K562 (cell line): ENCODE results near the gene NDC1.

Experiments used
- ATF7 ChIP-seq: fragments of 450-650 bp; IDR thresholded peaks from 2 replicates; pipeline ENCODE4 v1.7.1; 2014; ENCODE audit warnings: mild to moderate bottlenecking, moderate library complexity
- CTCF ChIP-seq, 3 experiments: IDR thresholded peaks in 2 of 3; conservative IDR thresholded peaks in 1 of 3; 2 replicates each; pipeline ENCODE4 v1.5.1; 2011 to 2012; ENCODE audit warnings: low read length in 3 of 3, mild to moderate bottlenecking in 3 of 3, control low read depth in 2 of 3, improper control_type of control experiment in 1 of 3, inconsistent platforms in 1 of 3, low read depth in 1 of 3, mixed read lengths in 1 of 3, moderate library complexity in 1 of 3; ENCODE audit not compliant: insufficient read depth in 2 of 3
- JUN ChIP-seq, 2 experiments: sonication (generic) in 1 of 2; formaldehyde crosslinking in 1 of 2; IDR thresholded peaks; 2 replicates each; pipeline versions ENCODE4 v1.6.1 to v1.8.0; 2012 to 2022; ENCODE audit warnings: borderline replicate concordance in 2 of 2, mild to moderate bottlenecking in 2 of 2, improper control_type of control experiment in 1 of 2, low read depth in 1 of 2, low read length in 1 of 2, missing genetic modification reagents in 1 of 2
- LARP7 ChIP-seq: fragments of 450-650 bp; IDR thresholded peaks from 2 replicates; pipeline ENCODE4 v1.6.1; 2016
- MYC ChIP-seq, 2 experiments: fragments of 250-450 bp in 1 of 2; sonication (Bioruptor Pico) in 1 of 2; IDR thresholded peaks; 2 replicates each; pipeline versions ENCODE4 v1.5.1 to v1.6.1; 2012 to 2021; ENCODE audit warnings: low read depth in 2 of 2, borderline replicate concordance in 1 of 2, improper control_type of control experiment in 1 of 2, low read length in 1 of 2, mild to moderate bottlenecking in 1 of 2, moderate library complexity in 1 of 2
- NFXL1 ChIP-seq: fragments of 450-650 bp; formaldehyde crosslinking; IDR thresholded peaks from 2 replicates; pipeline ENCODE4 v1.4.0; 2021; ENCODE audit warnings: mild to moderate bottlenecking
- NRF1 ChIP-seq, 2 experiments: fragments of 450-650 bp; IDR thresholded peaks in 1 of 2; conservative IDR thresholded peaks in 1 of 2; 2 replicates each; pipeline ENCODE4 v1.6.1; 2014; ENCODE audit warnings: mild to moderate bottlenecking in 2 of 2
- STAT5B ChIP-seq: fragments of 250-450 bp; sonication (Bioruptor Pico); IDR thresholded peaks from 2 replicates; pipeline ENCODE4 v1.8.0; 2021; ENCODE audit warnings: mild to moderate bottlenecking, inconsistent platforms
- TOE1 ChIP-seq, 2 experiments: fragments of 450-650 bp in 1 of 2; sonication (generic) in 1 of 2; formaldehyde crosslinking in 1 of 2; IDR thresholded peaks; 2 replicates each; pipeline versions ENCODE4 v1.7.1 to v1.8.0; 2016 to 2022; ENCODE audit warnings: borderline replicate concordance in 2 of 2, mild to moderate bottlenecking in 2 of 2, antibody characterized with exemption in 1 of 2, inconsistent platforms in 1 of 2, low read depth in 1 of 2, missing genetic modification reagents in 1 of 2, moderate library complexity in 1 of 2
- ZFPM2 ChIP-seq: fragments of 250-450 bp; sonication (Bioruptor Pico); IDR thresholded peaks from 2 replicates; pipeline ENCODE4 v1.5.1; 2022; ENCODE audit warnings: mild to moderate bottlenecking
- ZHX1 ChIP-seq: fragments of 150-350 bp; conservative IDR thresholded peaks from 2 replicates; pipeline ENCODE4 v1.6.1; 2014; ENCODE audit warnings: low read length
- ZNF695 ChIP-seq: fragments of 450-650 bp; formaldehyde crosslinking; IDR thresholded peaks from 2 replicates; pipeline ENCODE4 v1.4.0; 2020; ENCODE audit warnings: mild to moderate bottlenecking, moderate library complexity
- ZNF79 ChIP-seq: fragments of 250-450 bp; sonication (Bioruptor Pico); IDR thresholded peaks from 2 replicates; pipeline ENCODE4 v1.4.0; 2020; ENCODE audit warnings: low read depth, mild to moderate bottlenecking, moderate library complexity

GRCh38 chr1:53804181-53804580 is 33.9 kb downstream of the NDC1 start:
- TF ChIP-seq STAT5B (CRISPR knock-in tag): no peak
- TF ChIP-seq LARP7: no peak
- no peak for TF ChIP-seq NFXL1 (CRISPR knock-in tag)
- TF ChIP-seq MYC (IDR thresholded peaks at IDR 0.05; ENCODE audit: low read depth, low read length): no peak
- no peak for TF ChIP-seq MYC (CRISPR knock-in tag; IDR thresholded peaks at IDR 0.05; ENCODE audit: borderline replicate concordance, low read depth)
- TF ChIP-seq ZHX1: no peak
- no peak for TF ChIP-seq CTCF (IDR thresholded peaks at IDR 0.05 in 2 of 3, conservative IDR thresholded peaks at IDR 0.05 in 1 of 3; ENCODE audit: insufficient read depth in 2 of 3, low read depth in 1 of 3, low read length in 3 of 3)
- no peak for TF ChIP-seq ZFPM2 (CRISPR knock-in tag)
- no peak for TF ChIP-seq TOE1 (IDR thresholded peaks at IDR 0.05; ENCODE audit: borderline replicate concordance)
- TF ChIP-seq TOE1 (CRISPR knock-in tag; IDR thresholded peaks at IDR 0.05; ENCODE audit: borderline replicate concordance, low read depth): no peak
- TF ChIP-seq ZNF79 (CRISPR knock-in tag): no peak
- TF ChIP-seq JUN (IDR thresholded peaks at IDR 0.05; ENCODE audit: borderline replicate concordance, low read depth, low read length): no peak
- no peak for TF ChIP-seq JUN (CRISPR knock-in tag; IDR thresholded peaks at IDR 0.05; ENCODE audit: borderline replicate concordance)
- no peak for TF ChIP-seq ZNF695
- TF ChIP-seq ATF7: no peak
- no peak for TF ChIP-seq NRF1 (conservative IDR thresholded peaks at IDR 0.05 in 1 of 2, IDR thresholded peaks at IDR 0.05 in 1 of 2)
